WERI-Rb-1 (cell line): ENCODE results near the gene PNMA1.

Experiments
- DNase-seq: peaks from one replicate; pipeline ENCODE4 v3.0.0-alpha.2; 2020
- H3K27ac ChIP-seq: fragments of 250-450 bp; sonication (Bioruptor Pico); 2 replicates; pipeline ENCODE4 v1.5.1; 2020; ENCODE audit warnings: mild to moderate bottlenecking, moderate library complexity
- H3K27me3 ChIP-seq: fragments of 250-450 bp; sonication (Bioruptor Pico); 2 replicates; pipeline ENCODE4 v1.5.1; 2021; ENCODE audit warnings: mild to moderate bottlenecking, low read depth, moderate library complexity; ENCODE audit not compliant: insufficient read depth, severe bottlenecking
- H3K36me3 ChIP-seq: fragments of 250-450 bp; sonication (Bioruptor Pico); 2 replicates; pipeline ENCODE4 v1.5.1; 2020; ENCODE audit warnings: mild to moderate bottlenecking, moderate library complexity
- H3K4me3 ChIP-seq: 2 replicates; pipeline ENCODE4 v1.5.1; 2011; ENCODE audit warnings: low read depth, mild to moderate bottlenecking, control low read depth, low read length
- H3K9me3 ChIP-seq: fragments of 250-450 bp; sonication (Bioruptor Pico); 2 replicates; pipeline ENCODE4 v1.5.1; 2021; ENCODE audit warnings: mild to moderate bottlenecking, moderate library complexity; ENCODE audit not compliant: severe bottlenecking
- TF ChIP-seq, protein P1 (sequence below): IDR thresholded peaks from 2 replicates; pipeline ENCODE4 v1.5.1; 2011; ENCODE audit warnings: low read depth, mild to moderate bottlenecking, control low read depth, inconsistent platforms, low read length

PNMA1 gene

GRCh38 chr14:73732006-73732405, 17.8 kb upstream of the PNMA1 start:
- Histone ChIP-seq H3K4me3 (no peak overlapping the region), H3K27ac (no peak overlapping the region), H3K36me3 (peaks cover 46% of the 10 kb centered on the region), H3K9me3 (no peaks in the 10 kb centered on the region), H3K27me3 (no peaks in the 10 kb centered on the region)
- no peak for DNase-seq
- TF ChIP-seq, protein P1, sequence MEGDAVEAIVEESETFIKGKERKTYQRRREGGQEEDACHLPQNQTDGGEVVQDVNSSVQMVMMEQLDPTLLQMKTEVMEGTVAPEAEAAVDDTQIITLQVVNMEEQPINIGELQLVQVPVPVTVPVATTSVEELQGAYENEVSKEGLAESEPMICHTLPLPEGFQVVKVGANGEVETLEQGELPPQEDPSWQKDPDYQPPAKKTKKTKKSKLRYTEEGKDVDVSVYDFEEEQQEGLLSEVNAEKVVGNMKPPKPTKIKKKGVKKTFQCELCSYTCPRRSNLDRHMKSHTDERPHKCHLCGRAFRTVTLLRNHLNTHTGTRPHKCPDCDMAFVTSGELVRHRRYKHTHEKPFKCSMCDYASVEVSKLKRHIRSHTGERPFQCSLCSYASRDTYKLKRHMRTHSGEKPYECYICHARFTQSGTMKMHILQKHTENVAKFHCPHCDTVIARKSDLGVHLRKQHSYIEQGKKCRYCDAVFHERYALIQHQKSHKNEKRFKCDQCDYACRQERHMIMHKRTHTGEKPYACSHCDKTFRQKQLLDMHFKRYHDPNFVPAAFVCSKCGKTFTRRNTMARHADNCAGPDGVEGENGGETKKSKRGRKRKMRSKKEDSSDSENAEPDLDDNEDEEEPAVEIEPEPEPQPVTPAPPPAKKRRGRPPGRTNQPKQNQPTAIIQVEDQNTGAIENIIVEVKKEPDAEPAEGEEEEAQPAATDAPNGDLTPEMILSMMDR: no peak

DNA sequence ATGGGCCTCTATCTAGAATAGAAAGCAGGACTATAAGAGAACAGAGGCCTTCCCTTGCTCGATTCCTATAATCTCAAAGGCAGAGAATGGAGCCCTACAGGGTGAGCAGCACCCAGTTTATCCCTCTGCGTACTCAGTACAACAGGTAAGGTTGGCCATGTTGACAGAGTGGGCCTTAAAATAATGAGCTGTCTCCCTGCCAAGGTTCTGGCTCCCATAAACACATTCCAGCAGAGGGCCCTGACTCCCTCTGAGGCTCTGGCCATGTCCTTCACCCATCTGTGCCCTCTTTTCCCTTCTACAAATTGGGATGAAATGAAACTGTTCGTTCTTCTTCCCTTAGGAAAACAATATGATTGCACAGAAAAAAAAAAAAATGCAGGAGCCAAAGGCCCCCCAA, 16.9 kb upstream of the PNMA1 start:
- no peak for DNase-seq
- H3K27ac ChIP-seq: no peak overlapping the region
- no peak overlapping the region for H3K4me3 ChIP-seq
- peaks cover 52% of the 10 kb centered on the region for H3K36me3 ChIP-seq
- TF ChIP-seq, protein P1: 0 out of 2 replicates have a peak, but pooled peaks have one; percentile 5
- H3K27me3 ChIP-seq: no peaks in the 10 kb centered on the region
- H3K9me3 ChIP-seq: no peaks in the 10 kb centered on the region

- Histone ChIP-seq H3K9me3 (no peaks in the 10 kb centered on the region), H3K27me3 (no peaks in the 10 kb centered on the region), H3K4me3 (no peak overlapping the region), H3K27ac (no peak overlapping the region), H3K36me3 (peaks cover 56% of the 10 kb centered on the region)
- TF ChIP-seq, protein P1: no peak
- no peak for DNase-seq
Observed at GRCh38 chr14:73729556-73730265, 15.5 kb upstream of the PNMA1 start.

- Histone ChIP-seq H3K36me3 (peaks cover 58% of the 10 kb centered on the region), H3K27ac (peak overlapping the region; percentile 36; the same call in 1 of the 2 replicates), H3K4me3 (no peak overlapping the region), H3K9me3 (no peaks in the 10 kb centered on the region), H3K27me3 (no peaks in the 10 kb centered on the region)
- peak; percentile 86 for DNase-seq
- TF ChIP-seq, protein P1: peak; percentile 89
Observed at GRCh38 chr14:73728717-73729330, 14.6 kb upstream of the PNMA1 start.

- H3K27ac ChIP-seq: no peak overlapping the region
- no peaks in the 10 kb centered on the region for H3K27me3 ChIP-seq
- TF ChIP-seq, protein P1: no peak
- no peaks in the 10 kb centered on the region for H3K9me3 ChIP-seq
- no peak overlapping the region for H3K4me3 ChIP-seq
- DNase-seq: no peak
- peaks cover 62% of the 10 kb centered on the region for H3K36me3 ChIP-seq
Observed at GRCh38 chr14:73727166-73727565, 13.0 kb upstream of the PNMA1 start.
